Glomerular visceral epithelial cell (primary cell): ENCODE data around the gene PSMG4.
A peak's percentile ranks its signal among the peaks of the same experiment; 100 is the strongest.

Source experiments
- DNase-seq: peaks from one replicate; pipeline ENCODE4 v3.0.0-alpha.2; 2016; ENCODE audit errors: extremely low spot score

Gene PSMG4

GRCh38 chr6:3276174-3277167, 17.7 kb downstream of the PSMG4 start:
- DNase-seq, result no peak

- DNase-seq, result no peak
Measured at GRCh38 chr6:3277251-3277650, 18.5 kb downstream of the PSMG4 start.

DNA sequence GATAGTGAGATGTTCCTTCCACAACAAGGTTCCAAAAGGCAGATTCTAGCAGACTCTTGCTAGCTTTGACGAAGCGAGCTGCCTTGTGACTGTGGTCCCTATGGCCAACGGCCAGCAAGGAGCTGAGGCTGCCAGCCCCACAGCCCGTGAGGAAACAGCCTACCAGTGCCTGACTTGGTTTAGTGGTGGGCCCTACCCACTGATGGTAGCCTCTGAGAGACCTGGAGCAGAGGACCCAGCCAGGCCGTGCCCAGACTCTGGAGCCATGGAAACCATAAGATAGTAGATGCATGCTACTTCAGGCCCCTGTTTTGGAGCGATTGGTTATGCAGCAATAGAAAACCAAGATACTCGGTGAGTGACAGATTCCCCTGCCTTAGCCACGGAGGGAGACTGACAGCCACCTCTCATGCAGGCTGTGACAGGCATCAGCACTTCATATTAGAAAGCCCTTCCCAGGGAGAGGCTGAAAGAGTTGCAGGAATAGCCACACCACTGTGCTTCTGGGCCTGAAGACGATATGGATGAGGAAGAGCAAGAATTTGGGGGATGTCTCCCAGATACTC, 19.2 kb downstream of the PSMG4 start:
- DNase-seq, result no peak

DNA sequence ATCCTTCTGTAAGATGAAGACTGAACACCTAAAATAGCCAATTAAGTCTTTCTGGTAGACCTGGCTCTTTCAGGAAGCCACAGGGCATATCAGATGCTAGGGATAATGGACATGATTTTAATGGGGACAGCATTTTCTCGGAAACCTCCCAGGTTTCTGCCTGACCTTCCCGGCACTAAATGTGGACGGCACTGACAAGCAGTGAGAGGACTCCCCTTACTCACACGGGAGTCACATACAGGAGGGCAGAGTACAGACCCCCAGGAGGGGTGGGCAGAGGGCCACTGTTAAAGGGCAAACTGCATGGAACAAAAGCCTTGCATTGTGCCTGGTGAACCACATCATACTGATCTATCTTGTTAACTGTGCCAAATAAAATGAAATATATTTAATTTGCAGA, 19.9 kb downstream of the PSMG4 start:
- no peak for DNase-seq

GRCh38 chr6:3280091-3280490, 21.3 kb downstream of the PSMG4 start:
- no peak for DNase-seq

GRCh38 chr6:3280866-3281465, 22.2 kb downstream of the PSMG4 start:
- no peak for DNase-seq

DNA sequence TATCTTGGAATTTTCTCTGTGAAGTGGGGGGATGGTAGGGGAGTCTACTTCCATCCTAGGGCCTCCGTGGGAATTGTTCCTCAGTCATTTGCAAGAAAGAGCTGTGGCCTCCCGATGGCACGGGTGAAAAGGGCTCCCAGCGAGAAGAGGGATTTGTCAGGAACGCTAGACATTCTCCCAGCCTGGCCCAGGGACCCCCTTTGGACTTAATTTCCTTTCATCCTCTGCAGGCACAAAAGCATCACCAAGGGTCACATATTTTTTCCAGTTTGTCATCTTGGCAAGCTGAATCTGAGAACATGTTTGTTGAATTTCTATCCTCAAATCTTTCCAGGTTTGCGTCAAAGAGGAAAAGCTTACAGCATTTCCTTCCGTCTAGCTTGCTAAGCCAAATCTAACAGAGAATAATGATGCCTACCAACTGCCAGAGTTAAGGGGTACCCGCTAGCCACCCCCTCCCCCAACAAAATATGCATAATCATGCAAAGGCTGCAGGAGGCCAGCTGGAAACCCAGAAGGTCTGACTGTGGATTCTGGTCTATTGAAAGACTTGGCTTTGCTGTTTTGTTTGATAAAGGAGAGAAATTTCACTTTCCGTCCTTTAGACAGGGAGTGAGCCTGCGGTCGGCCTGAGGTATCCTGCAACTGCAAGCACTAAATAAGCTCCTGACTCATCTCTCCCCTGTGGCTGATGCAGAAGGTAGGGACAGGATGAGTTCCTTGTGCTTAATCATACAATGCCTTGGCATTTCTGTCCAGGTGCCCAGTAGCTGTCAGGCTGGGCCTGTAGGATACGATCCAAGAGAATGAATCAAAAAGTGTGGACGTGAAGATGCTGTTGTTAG, 23.1 kb downstream of the PSMG4 start:
- peak; percentile 39 for DNase-seq

GRCh38 chr6:3282476-3283236, 23.9 kb downstream of the PSMG4 start:
- no peak for DNase-seq

- DNase-seq, result no peak
Measured at GRCh38 chr6:3283241-3283640, 24.5 kb downstream of the PSMG4 start.

DNA sequence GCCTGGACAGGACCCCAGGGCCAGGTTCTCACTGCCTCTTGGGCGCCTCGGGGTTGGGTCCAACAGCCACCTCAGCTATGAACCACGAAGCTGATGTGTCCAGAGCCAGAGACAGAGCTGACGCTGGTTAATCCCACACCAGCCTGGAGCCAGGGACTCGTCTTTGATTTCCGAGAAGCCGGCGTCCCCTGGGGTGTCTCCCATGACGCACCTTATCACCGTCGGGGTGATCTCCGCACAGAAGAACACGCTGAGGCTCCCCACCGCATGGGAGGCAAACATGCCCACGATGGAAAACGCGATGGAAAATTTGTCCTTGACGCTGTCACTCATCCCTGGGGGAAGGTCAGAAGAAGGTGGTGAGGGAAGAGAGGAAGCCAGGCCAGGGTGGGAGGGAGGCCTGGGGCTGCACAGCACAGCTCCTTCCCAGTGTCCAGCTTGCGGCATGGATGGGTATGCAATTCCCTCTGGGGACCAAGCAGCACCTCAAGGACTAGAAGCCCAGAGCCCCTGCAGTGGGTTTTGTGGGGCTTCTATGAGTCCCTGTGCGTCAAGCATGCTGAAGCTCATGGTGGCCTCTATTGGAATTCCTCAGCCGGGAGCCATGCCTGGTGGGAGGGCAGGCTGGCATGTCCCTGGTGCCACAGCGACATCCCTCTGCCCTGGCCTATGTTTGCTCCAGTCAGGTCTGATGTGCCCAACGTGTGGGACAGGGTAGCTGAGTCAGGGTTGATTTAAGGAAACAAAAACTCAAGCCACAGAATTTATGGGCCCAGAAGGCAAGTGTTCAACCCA, 25.1 kb downstream of the PSMG4 start:
- DNase-seq, result no peak

DNA sequence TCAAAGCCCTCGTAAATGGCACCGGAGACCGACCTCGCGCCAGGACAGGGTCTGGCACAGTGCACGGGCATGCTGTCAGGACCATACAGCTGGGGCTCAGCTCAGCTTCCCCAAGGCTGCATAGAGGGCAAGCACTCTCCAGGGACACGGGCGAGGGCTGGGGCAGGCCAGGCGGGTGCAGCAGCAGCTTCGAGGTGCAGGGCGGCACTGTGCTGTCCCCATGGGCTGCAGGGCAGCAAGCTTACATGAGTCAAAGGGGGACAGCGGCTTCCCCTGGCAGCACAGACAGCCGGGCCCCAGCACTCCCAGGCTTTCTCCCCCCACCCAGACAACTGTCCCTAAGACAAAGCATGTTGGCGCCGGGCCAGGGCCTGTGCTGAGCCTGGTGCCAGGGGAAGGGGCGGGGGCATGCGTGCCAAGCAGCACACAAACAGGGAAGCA, 25.7 kb downstream of the PSMG4 start:
- DNase-seq, result no peak

GRCh38 chr6:3285049-3285639, 26.4 kb downstream of the PSMG4 start:
- DNase-seq, result no peak

DNA sequence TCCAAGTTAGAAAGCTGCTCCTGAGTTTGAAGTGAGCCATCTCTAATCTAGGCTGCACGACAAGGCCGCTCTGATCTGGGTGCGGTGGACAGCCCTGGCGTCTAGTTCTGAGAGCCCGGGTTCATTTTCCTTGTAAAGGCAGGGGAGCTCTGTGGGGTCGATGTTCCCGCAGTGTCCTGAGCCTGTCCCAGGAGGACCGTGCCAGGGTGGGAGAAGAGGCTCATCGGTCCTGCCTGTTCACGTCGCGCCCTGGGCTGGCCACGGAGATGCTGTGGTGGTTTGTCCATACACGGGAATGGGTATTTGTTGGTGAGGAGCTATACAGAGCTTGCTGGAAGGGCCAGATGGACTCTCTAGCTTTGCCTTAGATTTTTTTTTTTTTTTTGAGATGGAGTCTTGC, 27.0 kb downstream of the PSMG4 start:
- no peak for DNase-seq

DNA sequence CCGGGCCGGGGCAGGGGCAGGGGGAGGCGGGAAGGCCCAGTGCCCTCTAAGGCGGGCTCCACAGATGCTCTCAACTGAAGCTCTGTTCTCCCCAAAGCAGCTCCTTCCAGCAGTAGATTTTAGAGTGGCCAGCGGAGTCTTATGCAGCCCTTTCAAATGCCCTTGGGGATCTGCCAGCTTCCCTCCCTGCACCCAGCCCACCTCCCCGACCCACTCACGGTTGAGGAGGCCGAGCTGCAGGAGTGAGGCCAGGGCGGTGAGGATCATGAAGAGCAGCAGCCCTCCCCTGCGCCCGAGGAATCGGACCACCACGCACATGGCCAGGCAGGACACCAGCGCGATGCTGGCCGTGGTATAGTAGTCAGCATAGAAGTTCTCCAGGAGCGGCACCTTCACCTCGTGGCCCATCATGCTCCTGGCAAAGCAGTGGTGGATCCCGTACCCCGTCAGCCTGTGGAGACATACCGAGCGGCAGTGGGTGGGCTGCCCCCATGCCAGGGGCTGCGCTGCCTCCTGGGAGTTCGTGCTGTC, 28.0 kb downstream of the PSMG4 start:
- no peak for DNase-seq

DNA sequence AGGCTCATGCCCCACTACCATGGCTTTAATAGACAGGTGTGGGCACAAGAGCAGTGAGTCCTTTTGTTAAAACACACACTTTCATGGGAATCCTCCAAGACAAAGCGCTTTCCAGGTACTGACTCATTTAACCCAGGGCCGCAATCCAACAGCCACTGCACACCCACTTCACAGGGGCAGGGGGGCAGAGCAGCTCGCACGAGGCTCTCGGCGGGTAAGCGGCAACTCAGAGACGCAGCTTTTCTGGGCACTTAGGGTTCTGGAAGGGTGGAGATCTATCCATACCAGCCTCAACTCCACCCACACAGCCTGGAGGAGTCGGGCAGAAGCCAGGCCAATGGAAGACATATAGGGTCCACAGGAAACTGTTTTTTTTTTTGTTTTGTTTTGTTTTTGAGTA, 28.6 kb downstream of the PSMG4 start:
- no peak for DNase-seq

DNA sequence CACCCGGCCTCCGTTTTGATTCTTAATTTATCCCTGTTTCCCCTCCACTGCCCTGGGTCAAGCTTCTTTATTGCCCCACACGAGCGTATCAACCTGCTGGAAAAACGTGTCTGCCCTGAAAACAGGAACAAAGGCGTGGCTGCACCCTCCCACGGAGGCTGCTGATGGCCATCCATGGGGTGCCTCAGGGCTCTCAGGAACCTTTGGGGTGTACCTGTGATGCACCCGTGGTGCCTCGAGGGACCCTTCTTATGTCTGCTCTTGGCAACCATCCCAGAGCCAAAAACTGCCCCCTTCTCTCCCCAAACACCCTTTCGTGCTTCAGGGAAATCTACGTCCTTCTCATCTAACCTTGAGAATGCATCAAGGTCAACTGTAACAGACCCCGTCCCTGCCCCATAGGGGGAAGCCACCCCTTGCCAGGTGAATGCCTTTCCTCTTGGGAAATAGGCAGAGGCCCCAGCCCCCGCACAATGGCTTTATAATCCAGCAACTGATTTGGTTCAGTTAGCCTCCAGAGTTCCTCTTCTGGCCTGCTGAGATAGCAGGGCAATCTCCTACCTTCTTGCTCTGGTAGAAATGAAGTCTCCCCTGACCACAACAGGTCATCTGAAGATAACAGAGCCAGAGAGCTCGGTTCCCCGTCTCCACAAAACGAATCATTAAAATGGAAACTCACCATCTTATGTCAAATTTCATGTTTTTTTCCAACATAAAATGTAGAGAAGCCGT, 29.4 kb downstream of the PSMG4 start:
- DNase-seq, result no peak

DNA sequence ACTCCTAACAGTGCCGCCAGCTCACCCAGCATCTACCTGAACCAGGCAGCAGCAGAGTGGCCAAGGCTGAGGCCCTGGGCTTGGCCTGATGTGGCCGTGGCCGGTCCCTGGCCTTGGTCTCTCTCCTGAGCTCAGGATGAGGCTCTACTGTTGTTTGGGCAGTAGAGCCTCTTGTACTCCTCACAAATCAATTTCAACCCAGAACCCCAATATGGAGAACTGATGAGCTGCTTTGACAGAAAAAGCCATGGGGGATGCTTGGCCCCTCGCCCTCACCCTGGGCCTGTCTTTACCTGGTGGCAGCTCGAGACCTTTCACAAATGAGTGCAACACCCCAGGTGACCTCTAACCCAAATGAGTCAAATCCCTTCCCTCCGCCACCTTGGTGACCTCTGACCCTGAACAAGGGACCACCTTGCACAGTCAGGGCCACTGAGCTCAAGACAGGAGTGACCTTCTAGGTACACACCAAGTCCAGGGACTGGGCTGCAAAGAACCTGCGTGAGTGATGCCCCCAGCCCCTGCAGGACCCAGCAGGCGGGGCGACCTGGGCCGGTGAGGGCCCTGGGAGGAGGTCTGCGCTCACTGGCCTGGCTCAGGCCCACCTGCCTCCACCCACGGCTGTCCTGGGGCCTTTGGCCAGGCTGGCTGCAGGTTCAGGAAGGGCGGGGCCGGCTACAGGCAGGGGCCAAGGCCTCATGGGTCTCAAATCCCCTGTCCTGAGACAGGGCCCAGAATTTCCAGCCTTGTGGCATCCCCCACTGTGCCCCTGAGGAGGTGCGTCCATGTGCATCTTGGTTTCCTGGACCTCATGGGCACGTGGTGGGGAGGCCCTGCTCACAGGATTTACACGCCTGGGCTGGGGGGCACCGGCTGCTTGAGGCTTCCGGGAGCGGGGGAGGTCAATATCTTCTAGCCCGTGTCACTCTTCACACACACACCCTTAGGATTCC, 30.2 kb downstream of the PSMG4 start:
- no peak for DNase-seq

DNA sequence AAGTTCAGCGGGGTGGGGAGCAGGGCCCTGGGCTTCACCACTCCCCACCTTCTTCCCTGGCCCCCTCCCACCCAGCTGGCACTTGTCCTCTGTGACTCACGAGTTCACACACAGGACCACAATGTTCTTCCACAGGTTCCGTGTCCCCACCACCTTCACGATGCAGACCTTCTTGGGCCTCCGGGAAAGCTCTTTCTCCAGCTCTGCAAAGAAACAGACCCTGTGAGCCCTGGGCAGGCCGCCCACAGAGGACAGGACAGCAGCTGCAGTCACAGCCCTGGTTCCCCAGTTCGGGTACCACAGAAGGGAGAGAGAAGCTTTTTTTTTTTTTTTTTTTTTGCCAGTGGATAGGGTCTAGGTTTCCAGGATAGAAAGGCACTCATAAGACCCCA, 30.9 kb downstream of the PSMG4 start:
- no peak for DNase-seq
